DND-41 (cell line): ENCODE results near the gene TBL1X.

Source experiments
- ATAC-seq: fragments of 200-7000 bp; cut with Tn5 transposase; 3 replicates; pipeline ENCODE4 v1.9.1; 2021; ENCODE audit warnings: low read depth; ENCODE audit not compliant: insufficient read depth
- DNase-seq: peaks from one replicate; pipeline ENCODE4 v3.0.0-alpha.2; 2020
- H2AFZ ChIP-seq: 2 replicates; pipeline ENCODE4 v1.6.0; 2012; ENCODE audit warnings: low read depth, low read length
- H3K27ac ChIP-seq: 2 replicates; pipeline ENCODE4 v1.5.1; 2012; ENCODE audit warnings: low read length, inconsistent platforms
- H3K27me3 ChIP-seq: fragments of 200-600 bp; sonication (generic); 2 replicates; pipeline ENCODE4 v1.6.0; 2012; ENCODE audit warnings: low read length, mild to moderate bottlenecking, inconsistent platforms; ENCODE audit not compliant: insufficient read depth, poor library complexity
- H3K36me3 ChIP-seq: 2 replicates; pipeline ENCODE4 v1.5.1; 2012; ENCODE audit warnings: low read length, inconsistent platforms; ENCODE audit not compliant: insufficient read depth
- H3K4me1 ChIP-seq: 2 replicates; pipeline ENCODE4 v1.5.1; 2012; ENCODE audit warnings: mild to moderate bottlenecking, low read length; ENCODE audit not compliant: insufficient read depth
- H3K4me2 ChIP-seq: 2 replicates; pipeline ENCODE4 v1.6.0; 2012; ENCODE audit warnings: mild to moderate bottlenecking, moderate library complexity, low read length, inconsistent platforms; ENCODE audit not compliant: insufficient read depth
- H3K4me3 ChIP-seq, 2 experiments: fragments of 200-600 bp in 1 of 2; shearing (Covaris generic) in 1 of 2; 2 replicates each; pipeline ENCODE4 v1.5.1; 2012 to 2016; ENCODE audit warnings: inconsistent platforms in 2 of 2, low read length in 2 of 2, mild to moderate bottlenecking in 2 of 2, low read depth in 1 of 2, moderate library complexity in 1 of 2
- H3K79me2 ChIP-seq: 2 replicates; pipeline ENCODE4 v1.6.0; 2012; ENCODE audit warnings: low read length, inconsistent platforms; ENCODE audit not compliant: insufficient read depth
- H3K9ac ChIP-seq: 2 replicates; pipeline ENCODE4 v1.6.0; 2012; ENCODE audit warnings: low read depth, mild to moderate bottlenecking, inconsistent platforms, low read length, moderate library complexity
- H3K9me3 ChIP-seq: 2 replicates; pipeline ENCODE4 v1.5.1; 2012; ENCODE audit warnings: low read length, moderate library complexity, mild to moderate bottlenecking, inconsistent platforms; ENCODE audit not compliant: insufficient read depth, severe bottlenecking
- H4K20me1 ChIP-seq: 2 replicates; pipeline ENCODE4 v1.6.0; 2012; ENCODE audit warnings: low read length; ENCODE audit not compliant: insufficient read depth
- CTCF ChIP-seq: IDR thresholded peaks from 2 replicates; pipeline ENCODE4 v1.5.1; 2012; ENCODE audit warnings: borderline replicate concordance, low read length, moderate library complexity, mild to moderate bottlenecking; ENCODE audit not compliant: poor library complexity, severe bottlenecking; ENCODE audit errors: extremely low read depth
- EZH2 ChIP-seq: IDR thresholded peaks from 3 replicates; pipeline ENCODE4 v1.6.1; 2012; ENCODE audit warnings: borderline replicate concordance, low read depth, mild to moderate bottlenecking, moderate library complexity, low read length, inconsistent platforms; ENCODE audit not compliant: severe bottlenecking

TBL1X gene

DNA sequence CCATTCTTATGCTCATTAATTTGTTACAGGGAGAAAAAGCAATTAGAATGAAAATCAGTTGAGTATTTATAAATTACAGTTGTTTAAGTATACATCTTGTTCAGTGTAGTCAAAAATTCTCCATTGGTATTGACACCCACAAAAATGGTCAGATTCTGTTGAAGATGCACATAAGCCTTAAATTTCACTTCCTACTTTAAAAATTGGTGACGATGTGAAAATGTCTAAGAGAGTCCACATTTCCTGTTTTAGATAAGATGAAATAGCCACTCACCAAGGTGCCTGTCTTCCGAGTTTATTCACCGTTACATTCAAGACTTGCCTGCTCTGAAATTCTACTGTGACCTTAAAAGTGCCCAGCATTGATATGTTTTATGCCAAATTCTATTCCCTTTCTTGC, 207.1 kb downstream of the TBL1X start:
- H3K4me2 ChIP-seq, result no peak overlapping the region
- H3K9me3 ChIP-seq, result no peaks in the 10 kb centered on the region
- H3K9ac ChIP-seq, result no peak overlapping the region
- no peak for TF ChIP-seq CTCF
- TF ChIP-seq EZH2, result no peak
- H3K4me1 ChIP-seq, result no peaks in the 10 kb centered on the region
- no peak overlapping the region for H2AFZ ChIP-seq
- H3K27ac ChIP-seq, result no peak overlapping the region
- H3K36me3 ChIP-seq, result no peaks in the 10 kb centered on the region
- ATAC-seq, result no peak
- no peaks in the 10 kb centered on the region for H4K20me1 ChIP-seq
- H3K4me3 ChIP-seq, result no peak overlapping the region
- H3K79me2 ChIP-seq, result no peaks in the 10 kb centered on the region
- H3K27me3 ChIP-seq, result no peaks in the 10 kb centered on the region
- DNase-seq, result no peak

GRCh38 chrX:9676306-9676705, 211.4 kb downstream of the TBL1X start:
- no peak for TF ChIP-seq EZH2
- Histone ChIP-seq H3K4me1 (no peaks in the 10 kb centered on the region), H3K79me2 (no peaks in the 10 kb centered on the region), H4K20me1 (no peaks in the 10 kb centered on the region), H3K36me3 (no peaks in the 10 kb centered on the region), H3K4me3 (no peak overlapping the region), H3K9ac (no peak overlapping the region), H3K27ac (no peak overlapping the region), H2AFZ (no peak overlapping the region), H3K4me2 (no peak overlapping the region), H3K27me3 (no peaks in the 10 kb centered on the region), H3K9me3 (no peaks in the 10 kb centered on the region)
- no peak for ATAC-seq
- DNase-seq, result no peak

GRCh38 chrX:9676738-9677097, 211.9 kb downstream of the TBL1X start:
- H3K4me3 ChIP-seq, result no peak overlapping the region
- no peak for TF ChIP-seq EZH2
- no peak for TF ChIP-seq CTCF
- H3K4me1 ChIP-seq, result no peaks in the 10 kb centered on the region
- no peak overlapping the region for H3K9ac ChIP-seq
- DNase-seq (no peak), ATAC-seq (no peak)
- H3K36me3 ChIP-seq, result no peaks in the 10 kb centered on the region
- no peaks in the 10 kb centered on the region for H3K79me2 ChIP-seq
- no peaks in the 10 kb centered on the region for H3K9me3 ChIP-seq
- H3K27me3 ChIP-seq, result no peaks in the 10 kb centered on the region
- H3K27ac ChIP-seq, result no peak overlapping the region
- no peaks in the 10 kb centered on the region for H4K20me1 ChIP-seq
- H3K4me2 ChIP-seq, result no peak overlapping the region
- no peak overlapping the region for H2AFZ ChIP-seq

GRCh38 chrX:9677098-9677739, 212.4 kb downstream of the TBL1X start:
- no peak for TF ChIP-seq CTCF
- TF ChIP-seq EZH2, result no peak
- ATAC-seq, result no peak

More at GRCh38 chrX:9677098-9677739, 212.4 kb downstream of the TBL1X start:
- Histone ChIP-seq H2AFZ (no peak overlapping the region), H3K4me3 (no peak overlapping the region), H4K20me1 (no peaks in the 10 kb centered on the region), H3K9me3 (no peaks in the 10 kb centered on the region), H3K9ac (no peak overlapping the region), H3K27ac (no peak overlapping the region), H3K4me2 (no peak overlapping the region), H3K27me3 (no peaks in the 10 kb centered on the region), H3K4me1 (no peaks in the 10 kb centered on the region), H3K79me2 (no peaks in the 10 kb centered on the region), H3K36me3 (no peaks in the 10 kb centered on the region)
- no peak for DNase-seq
